GM12878 (cell line): Measurements from ENCODE around the gene FAM98C. TPM values are rescaled to one million over a fixed set of nuclear protein-coding genes. Genes with fewer than 3 reads are reported as not detected.

Experiments used
- ATAC-seq: fragments of 200-7000 bp; cut with Tn5 transposase; 3 replicates; pipeline ENCODE4 v1.9.1; 2020; ENCODE audit warnings: mild to moderate bottlenecking, moderate library complexity
- BruUV-seq: library from RNA; stranded (reverse); fragments of 400-500 nt; replicated peaks from 2 replicates; lab custom pipeline; 2021; lab: Mats Ljungman, UMichigan
- CTCF ChIA-PET: fragments of 300-600 bp; sonication (Branson Sonifier 250); formaldehyde crosslinking; extraction: SDS; loops from one replicate; lab custom pipeline; 2021; ENCODE audit warnings: inconsistent platforms; lab: Yijun Ruan, JAX
- POLR2A ChIA-PET: fragments of 350-600 bp; formaldehyde crosslinking; extraction: SDS; loops from one replicate; lab custom pipeline; 2021; ENCODE audit warnings: inconsistent platforms; lab: Charles Lee
- RAD21 ChIA-PET: fragments of 300-600 bp; sonication (Branson Sonifier 250); formaldehyde crosslinking; loops from one replicate; lab custom pipeline; 2023; ENCODE audit warnings: antibody characterized with exemption; ENCODE audit not compliant: unreplicated experiment; lab: Charles Lee
- SMC1A ChIA-PET: fragments of 300-600 bp; sonication (Branson Sonifier 250); formaldehyde crosslinking; loops from one replicate; lab custom pipeline; 2023; ENCODE audit not compliant: unreplicated experiment, uncharacterized antibody; lab: Charles Lee
- DNase-seq: peaks from one replicate; pipeline ENCODE4 v3.0.0-alpha.2; 2011; ENCODE audit warnings: low read depth, low spot score
- FAIRE-seq: peaks from 3 replicates; lab custom pipeline; 2011; peaks lifted over from hg19 to GRCh38; lab: Jason Lieb, UNC
- H2AFZ ChIP-seq: 2 replicates; pipeline ENCODE4 v1.6.0; 2011; ENCODE audit warnings: low read depth, low read length, control low read depth; ENCODE audit not compliant: control insufficient read depth
- H3K27ac ChIP-seq: 2 replicates; pipeline ENCODE4 v1.5.1; 2011; ENCODE audit warnings: control low read depth; ENCODE audit not compliant: control insufficient read depth, insufficient read depth
- H3K27me3 ChIP-seq, 2 experiments: replicated peaks in 1 of 2; 2 replicates each; pipeline versions ENCODE4 v1.6.0 to v1.6.1; 2011; ENCODE audit warnings: low read length in 1 of 2; ENCODE audit not compliant: control insufficient read depth in 2 of 2, insufficient read depth in 2 of 2
- H3K36me3 ChIP-seq, 2 experiments: 2 replicates each; pipeline ENCODE4 v1.5.1; 2011; ENCODE audit warnings: low read length in 1 of 2; ENCODE audit not compliant: control insufficient read depth in 2 of 2, insufficient read depth in 2 of 2
- H3K4me1 ChIP-seq: 2 replicates; pipeline ENCODE4 v1.6.1; 2011; ENCODE audit warnings: mild to moderate bottlenecking, low read length, moderate library complexity, mixed read lengths; ENCODE audit not compliant: control insufficient read depth, insufficient read depth
- H3K4me2 ChIP-seq: 2 replicates; pipeline ENCODE4 v1.6.0; 2011; ENCODE audit warnings: control low read depth; ENCODE audit not compliant: control insufficient read depth, insufficient read depth
- H3K4me3 ChIP-seq: fragments of 200-600 bp; sonication (generic); 2 replicates; pipeline ENCODE4 v1.5.1; 2016
- H3K79me2 ChIP-seq: 2 replicates; pipeline ENCODE4 v1.6.0; 2011; ENCODE audit warnings: low read length; ENCODE audit not compliant: control insufficient read depth, insufficient read depth
- H3K9ac ChIP-seq: 2 replicates; pipeline ENCODE4 v1.8.0; 2011; ENCODE audit warnings: low read length, control low read depth, mixed read lengths; ENCODE audit not compliant: control insufficient read depth, insufficient read depth
- H3K9me3 ChIP-seq: replicated peaks from 3 replicates; pipeline ENCODE4 v1.5.1; 2011; ENCODE audit warnings: mild to moderate bottlenecking, low read length; ENCODE audit not compliant: control insufficient read depth, insufficient read depth
- H4K20me1 ChIP-seq: 2 replicates; pipeline ENCODE4 v1.6.0; 2011; ENCODE audit not compliant: control insufficient read depth, insufficient read depth
- JUND ChIP-seq: IDR thresholded peaks from 2 replicates; pipeline ENCODE4 v1.6.1; 2012; ENCODE audit warnings: low read depth, mild to moderate bottlenecking, low read length, improper control_type of control experiment, moderate library complexity
- NKRF ChIP-seq: fragments of 450-650 bp; conservative IDR thresholded peaks from 2 replicates; pipeline ENCODE4 v1.6.1; 2017; ENCODE audit warnings: mild to moderate bottlenecking, moderate library complexity
- SMARCA5 ChIP-seq: fragments of 450-650 bp; IDR thresholded peaks from 2 replicates; pipeline ENCODE4 v1.6.1; 2017; ENCODE audit warnings: mild to moderate bottlenecking
- SP1 ChIP-seq: IDR thresholded peaks from one replicate; pipeline ENCODE4 v1.6.1; 2011; ENCODE audit warnings: low read depth, low read length
- WGBS: methylation state at CpG from one replicate; pipeline ENCODE4 v1.1.6; 2016; ENCODE audit warnings: low lambda C conversion rate; ENCODE audit not compliant: insufficient replicate concordance, insufficient coverage; ENCODE audit errors: missing lambda C conversion rate; 5-methylcytosine and 5-hydroxymethylcytosine counted together
- in situ Hi-C: fragments of 300-500 bp; cut with MboI; formaldehyde crosslinking; loops from 9 replicates; pipeline ENCODE4 v1.14.3; 2018; ENCODE audit warnings: mixed read lengths
- intact Hi-C: fragments of 100-400 bp; cut with micrococcal nuclease; formaldehyde crosslinking; loops from one replicate; pipeline ENCODE4 v1.14.2; 2022; ENCODE audit not compliant: unreplicated experiment
- polyA plus RNA-seq, 11 experiments: library from polyadenylated mRNA; depleted of rRNA in 4 of 11; unstranded in 6 of 11; stranded (reverse) in 5 of 11; fragments of >200 nt; fragmentation: Nextera tagmentation in 4 of 11; fragmentation: Illumina TruSeq in 1 of 11; extraction: Ambion mirVana in 4 of 11; extraction: Trizol in 1 of 11; gene quantifications; 1 replicate in 1 of 11; 2 replicates in 10 of 11; pipeline versions ENCODE4 v1.2.1 to v1.2.3, GENCODE V29; 2011 to 2016; ENCODE audit warnings: inconsistent platforms in 2 of 11, missing spikeins in 2 of 11, low read depth in 1 of 11
- total RNA-seq, 4 experiments: library from RNA; depleted of rRNA in 3 of 4; stranded (reverse); fragments of >200 nt in 3 of 4; fragmentation: Illumina TruSeq in 1 of 4; extraction: Trizol in 1 of 4; gene quantifications; 2 replicates each; pipeline versions ENCODE4 v1.2.1 to v1.2.3, GENCODE V29; 2013 to 2021
- TF ChIP-seq, protein P1 (sequence below), 3 experiments: IDR thresholded peaks in 2 of 3; conservative IDR thresholded peaks in 1 of 3; 2 replicates each; pipeline ENCODE4 v1.5.1; 2011; ENCODE audit warnings: low read depth in 3 of 3, low read length in 3 of 3, mild to moderate bottlenecking in 3 of 3, control low read depth in 2 of 3, moderate library complexity in 2 of 3, inconsistent platforms in 1 of 3, mixed read lengths in 1 of 3; ENCODE audit not compliant: control insufficient read depth in 2 of 3, insufficient read depth in 1 of 3; ENCODE audit errors: extremely low read depth in 1 of 3

The FAM98C gene
- total and polyA plus RNA-seq, 10 of the 15 experiments (the other 5 are each of a cell fraction or from before 2014, with no cell fraction given), result 1.4 to 17.2 (median 9.5) TPM

DNA sequence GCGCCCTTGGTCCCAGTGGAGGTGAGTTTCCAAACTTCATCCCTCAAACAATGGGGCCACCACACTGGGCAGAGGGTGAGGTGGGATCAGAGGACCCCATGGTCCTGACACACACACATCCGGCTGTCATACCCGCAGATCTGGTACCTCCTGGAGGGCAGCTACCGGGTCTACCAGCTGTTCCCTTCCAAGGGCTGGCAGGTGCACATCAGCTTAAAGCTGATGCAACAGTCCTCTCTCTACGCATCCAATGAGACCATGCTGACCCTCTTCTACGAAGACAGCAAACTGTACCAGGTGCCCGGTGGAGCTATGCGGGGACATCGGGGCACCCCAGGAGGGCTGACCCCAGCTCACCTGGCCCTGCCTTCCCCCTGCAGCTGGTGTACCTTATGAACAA lies 42.5 kb upstream of the FAM98C start:
- Histone ChIP-seq H3K4me1 (no peaks in the 10 kb centered on the region; the same call in 1 of the 2 replicates), H4K20me1 (no peaks in the 10 kb centered on the region), H3K36me3 (no peaks in the 10 kb centered on the region), H2AFZ (no peak overlapping the region), H3K27me3 (peaks cover 0 to 2% of the 10 kb centered on the region in 2 experiments; a peak in 3 of 4 replicates), H3K27ac (no peak overlapping the region), H3K4me2 (no peak overlapping the region)
- intact Hi-C loops (no loop called here), in situ Hi-C loops (no loop called here)
- WGBS, result 64% methylated on average over 9 of the region's 9 CpGs
- ATAC-seq, result no peak
- no peak for DNase-seq
- CTCF ChIA-PET, result interaction anchor here (0.7 kb wide), 1 partner anchor 14 kb away, joined by 3 read pairs; no protein-coding TSS in a partner anchor
- SMC1A ChIA-PET, result interaction anchor here (0.6 to 1.0 kb wide), 2 partner anchors 185 to 458 kb away, joined by 3 read pairs; no protein-coding TSS in a partner anchor
- no peak for TF ChIP-seq SP1
- TF ChIP-seq SMARCA5, result no peak
- TF ChIP-seq JUND, result no peak
- TF ChIP-seq, protein P1, sequence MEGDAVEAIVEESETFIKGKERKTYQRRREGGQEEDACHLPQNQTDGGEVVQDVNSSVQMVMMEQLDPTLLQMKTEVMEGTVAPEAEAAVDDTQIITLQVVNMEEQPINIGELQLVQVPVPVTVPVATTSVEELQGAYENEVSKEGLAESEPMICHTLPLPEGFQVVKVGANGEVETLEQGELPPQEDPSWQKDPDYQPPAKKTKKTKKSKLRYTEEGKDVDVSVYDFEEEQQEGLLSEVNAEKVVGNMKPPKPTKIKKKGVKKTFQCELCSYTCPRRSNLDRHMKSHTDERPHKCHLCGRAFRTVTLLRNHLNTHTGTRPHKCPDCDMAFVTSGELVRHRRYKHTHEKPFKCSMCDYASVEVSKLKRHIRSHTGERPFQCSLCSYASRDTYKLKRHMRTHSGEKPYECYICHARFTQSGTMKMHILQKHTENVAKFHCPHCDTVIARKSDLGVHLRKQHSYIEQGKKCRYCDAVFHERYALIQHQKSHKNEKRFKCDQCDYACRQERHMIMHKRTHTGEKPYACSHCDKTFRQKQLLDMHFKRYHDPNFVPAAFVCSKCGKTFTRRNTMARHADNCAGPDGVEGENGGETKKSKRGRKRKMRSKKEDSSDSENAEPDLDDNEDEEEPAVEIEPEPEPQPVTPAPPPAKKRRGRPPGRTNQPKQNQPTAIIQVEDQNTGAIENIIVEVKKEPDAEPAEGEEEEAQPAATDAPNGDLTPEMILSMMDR (IDR thresholded peaks at IDR 0.05 in 2 of 3, conservative IDR thresholded peaks at IDR 0.05 in 1 of 3; ENCODE audit: control insufficient read depth in 2 of 3, extremely low read depth in 1 of 3, insufficient read depth in 1 of 3, low read depth in 3 of 3, low read length in 3 of 3), result no peak
- no peak for TF ChIP-seq NKRF
- TF ChIP-seq, all 136 proteins: peak for 0
- FAIRE-seq, result no peak
- BruUV-seq, result no TSS peak
- H3K9me3 ChIP-seq, result no peaks in the 10 kb centered on the region
- ChIA-PET POLR2A (no interaction called here), RAD21 (no interaction called here)
- no peak overlapping the region for H3K9ac ChIP-seq
- no peak overlapping the region for H3K4me3 ChIP-seq
- H3K79me2 ChIP-seq, result no peaks in the 10 kb centered on the region
